Measurements from ENCODE around the gene PROP1. TPM values are rescaled to one million over a fixed set of nuclear protein-coding genes. Genes with fewer than 3 reads are reported as not detected.
"Not testable (repeated sequence)": the region's sequence is repeated elsewhere in the genome, so short reads cannot be mapped to it uniquely, and the experiment has no call there.

Gene PROP1
- total RNA-seq, 1 experiment from 2014 or later, result not detected

DNA sequence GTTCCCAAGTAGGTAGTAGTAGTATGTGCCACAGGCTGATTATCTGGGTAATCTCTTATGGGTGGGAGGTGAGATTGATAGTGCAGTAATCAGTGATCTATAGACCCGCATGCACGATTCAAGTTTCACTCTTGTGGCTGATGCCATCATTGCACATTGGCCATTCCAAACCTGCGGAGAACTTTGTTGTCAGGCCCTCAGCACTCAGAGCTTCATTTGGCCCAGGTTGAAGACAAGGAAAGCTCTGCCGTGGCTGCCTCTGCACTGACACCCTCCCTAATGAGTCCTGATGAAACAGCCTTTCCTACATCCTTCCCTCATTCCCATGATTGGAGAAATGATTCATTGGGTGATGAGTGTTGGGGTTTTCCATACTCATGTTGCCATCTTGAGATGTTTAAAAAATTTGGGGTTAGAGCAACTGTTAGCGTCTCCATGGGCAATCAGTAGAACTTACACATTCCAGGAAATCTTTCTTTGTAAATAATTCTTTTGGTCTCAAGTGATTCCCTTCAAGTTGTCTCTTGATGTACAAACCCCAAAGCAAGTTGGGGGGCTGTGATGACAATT, 22.9 kb downstream of the PROP1 start:
- Mint-ChIP-seq H3K9me3 (ENCODE audit: low read depth, unreplicated experiment) (no peaks in the 10 kb centered on the region), H3K4me3 (ENCODE audit: low read depth, unreplicated experiment) (no peak overlapping the region), H3K36me3 (ENCODE audit: insufficient read depth, unreplicated experiment) (no peaks in the 10 kb centered on the region), H3K4me1 (ENCODE audit: low read depth, unreplicated experiment) (no peaks in the 10 kb centered on the region), H3K27ac (ENCODE audit: unreplicated experiment) (no peak overlapping the region), H3K27me3 (ENCODE audit: unreplicated experiment) (no peaks in the 10 kb centered on the region)
- DNase-seq, result no peak
- TF ChIP-seq, protein P1, sequence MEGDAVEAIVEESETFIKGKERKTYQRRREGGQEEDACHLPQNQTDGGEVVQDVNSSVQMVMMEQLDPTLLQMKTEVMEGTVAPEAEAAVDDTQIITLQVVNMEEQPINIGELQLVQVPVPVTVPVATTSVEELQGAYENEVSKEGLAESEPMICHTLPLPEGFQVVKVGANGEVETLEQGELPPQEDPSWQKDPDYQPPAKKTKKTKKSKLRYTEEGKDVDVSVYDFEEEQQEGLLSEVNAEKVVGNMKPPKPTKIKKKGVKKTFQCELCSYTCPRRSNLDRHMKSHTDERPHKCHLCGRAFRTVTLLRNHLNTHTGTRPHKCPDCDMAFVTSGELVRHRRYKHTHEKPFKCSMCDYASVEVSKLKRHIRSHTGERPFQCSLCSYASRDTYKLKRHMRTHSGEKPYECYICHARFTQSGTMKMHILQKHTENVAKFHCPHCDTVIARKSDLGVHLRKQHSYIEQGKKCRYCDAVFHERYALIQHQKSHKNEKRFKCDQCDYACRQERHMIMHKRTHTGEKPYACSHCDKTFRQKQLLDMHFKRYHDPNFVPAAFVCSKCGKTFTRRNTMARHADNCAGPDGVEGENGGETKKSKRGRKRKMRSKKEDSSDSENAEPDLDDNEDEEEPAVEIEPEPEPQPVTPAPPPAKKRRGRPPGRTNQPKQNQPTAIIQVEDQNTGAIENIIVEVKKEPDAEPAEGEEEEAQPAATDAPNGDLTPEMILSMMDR (IDR thresholded peaks at IDR 0.05; ENCODE audit: unreplicated experiment), result no peak
- BruUV-seq (replicated peaks), result no TSS peak
- CTCF ChIA-PET, result no interaction called here
- intact Hi-C loops (cut with micrococcal nuclease; ENCODE audit: unreplicated experiment), result no loop called here

- H3K4me3 Mint-ChIP-seq (ENCODE audit: low read depth, unreplicated experiment), result no peak overlapping the region
- CTCF ChIA-PET, result no interaction called here
- H3K9me3 Mint-ChIP-seq (ENCODE audit: low read depth, unreplicated experiment), result no peaks in the 10 kb centered on the region
- H3K4me1 Mint-ChIP-seq (ENCODE audit: low read depth, unreplicated experiment), result no peaks in the 10 kb centered on the region
- BruUV-seq (replicated peaks), result no TSS peak
- intact Hi-C loops (cut with micrococcal nuclease; ENCODE audit: unreplicated experiment), result no loop called here
- H3K36me3 Mint-ChIP-seq (ENCODE audit: insufficient read depth, unreplicated experiment), result no peaks in the 10 kb centered on the region
- no peaks in the 10 kb centered on the region for H3K27me3 Mint-ChIP-seq (ENCODE audit: unreplicated experiment)
- no peak for DNase-seq
- TF ChIP-seq, protein P1 (IDR thresholded peaks at IDR 0.05; ENCODE audit: unreplicated experiment), result no peak
- no peak overlapping the region for H3K27ac Mint-ChIP-seq (ENCODE audit: unreplicated experiment)
Observed at GRCh38 chr5:177972613-177973012, 23.4 kb downstream of the PROP1 start.

DNA sequence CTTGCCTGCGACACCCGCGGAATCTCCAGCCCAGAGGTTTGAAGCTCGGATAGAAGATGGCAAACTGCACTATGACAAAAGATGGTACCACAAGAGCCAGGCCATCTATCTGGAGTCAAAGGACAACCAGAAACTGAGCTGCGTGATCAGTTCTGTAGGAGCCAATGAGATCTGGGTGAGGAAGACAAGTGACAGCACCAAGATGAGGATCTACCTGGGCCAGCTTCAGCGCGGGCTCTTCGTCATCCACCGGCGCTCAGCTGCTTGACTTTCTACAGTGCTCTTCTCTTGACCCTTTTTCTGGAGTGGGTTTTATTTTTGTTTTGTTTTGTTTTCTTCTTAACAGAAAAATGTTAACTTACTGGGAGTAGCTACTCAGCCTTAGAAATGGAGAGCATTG, 24.0 kb downstream of the PROP1 start:
- H3K27me3 Mint-ChIP-seq (ENCODE audit: unreplicated experiment); H3K4me3 Mint-ChIP-seq (ENCODE audit: low read depth, unreplicated experiment); H3K4me1 Mint-ChIP-seq (ENCODE audit: low read depth, unreplicated experiment); CTCF ChIA-PET; intact Hi-C loops (cut with micrococcal nuclease; ENCODE audit: unreplicated experiment); H3K36me3 Mint-ChIP-seq (ENCODE audit: insufficient read depth, unreplicated experiment); DNase-seq; H3K27ac Mint-ChIP-seq (ENCODE audit: unreplicated experiment); BruUV-seq (replicated peaks); H3K9me3 Mint-ChIP-seq (ENCODE audit: low read depth, unreplicated experiment): not testable (repeated sequence)

DNA sequence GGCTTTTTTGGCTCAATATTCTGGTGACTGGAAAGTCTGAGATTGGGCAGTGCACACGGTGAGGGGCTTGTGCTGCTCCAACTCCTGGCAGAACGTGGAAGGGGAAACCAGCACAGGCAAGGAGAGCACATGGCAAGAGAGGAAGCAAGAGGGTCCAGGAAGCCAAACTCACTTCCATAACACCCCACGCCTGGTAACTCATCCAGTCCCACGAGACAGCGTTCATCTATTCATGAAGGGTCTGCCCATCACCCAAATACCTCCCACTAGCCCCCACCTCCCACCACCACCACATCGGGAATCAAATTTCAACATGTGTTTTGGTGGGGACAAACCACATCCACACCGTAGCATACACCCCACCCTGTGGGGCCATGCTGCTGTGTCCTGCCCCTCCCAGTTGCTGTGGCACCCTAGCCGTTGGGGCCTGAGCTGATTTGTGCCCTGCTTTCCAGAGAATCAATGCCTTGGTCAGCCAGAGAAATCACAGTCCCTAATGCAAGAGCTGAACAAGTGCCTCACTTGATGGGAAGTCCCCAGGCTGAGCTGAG, 27.3 kb downstream of the PROP1 start:
- Mint-ChIP-seq H3K36me3 (ENCODE audit: insufficient read depth, unreplicated experiment) (no peaks in the 10 kb centered on the region), H3K4me1 (ENCODE audit: low read depth, unreplicated experiment) (no peaks in the 10 kb centered on the region), H3K9me3 (ENCODE audit: low read depth, unreplicated experiment) (no peaks in the 10 kb centered on the region), H3K27me3 (ENCODE audit: unreplicated experiment) (no peaks in the 10 kb centered on the region), H3K27ac (ENCODE audit: unreplicated experiment) (no peak overlapping the region), H3K4me3 (ENCODE audit: low read depth, unreplicated experiment) (no peak overlapping the region)
- intact Hi-C loops (cut with micrococcal nuclease; ENCODE audit: unreplicated experiment), result no loop called here
- TF ChIP-seq, protein P1 (IDR thresholded peaks at IDR 0.05; ENCODE audit: unreplicated experiment), result no peak
- no TSS peak for BruUV-seq (replicated peaks)
- DNase-seq, result no peak
- CTCF ChIA-PET, result no interaction called here

DNA sequence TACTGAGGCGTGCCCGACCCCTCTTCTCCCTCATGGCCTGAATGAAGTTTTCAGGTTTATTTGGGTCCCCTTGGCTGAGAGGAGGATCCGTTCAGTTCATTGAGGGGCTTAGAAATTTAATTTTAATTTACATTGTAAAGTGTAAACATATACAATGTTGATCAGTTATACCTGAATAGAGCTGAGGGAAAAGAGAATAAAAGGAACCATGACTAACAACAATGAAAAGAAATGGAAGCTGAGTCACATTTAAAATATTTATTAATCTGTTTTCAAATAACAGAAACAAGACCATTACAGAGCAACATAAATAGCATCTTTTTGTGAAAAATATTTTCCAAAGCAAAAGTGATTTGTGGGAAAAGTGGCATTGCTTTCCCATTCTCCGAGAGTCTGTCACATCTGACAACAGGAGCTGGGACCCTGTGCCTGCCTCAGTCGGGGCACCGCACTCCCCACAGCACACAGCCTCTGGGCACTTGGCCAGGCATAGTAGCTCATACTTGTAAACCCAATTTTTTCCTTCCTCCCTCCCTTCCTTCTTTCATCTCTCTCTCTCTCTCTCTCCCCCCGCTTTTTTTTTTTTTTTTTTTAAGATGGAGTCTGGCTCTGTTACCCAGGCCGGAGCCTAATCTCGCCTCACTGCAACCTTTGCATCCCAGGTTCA, 28.7 kb downstream of the PROP1 start:
- BruUV-seq (replicated peaks), result no TSS peak
- TF ChIP-seq, protein P1 (IDR thresholded peaks at IDR 0.05; ENCODE audit: unreplicated experiment), result no peak
- no peak for DNase-seq
- Mint-ChIP-seq H3K27ac (ENCODE audit: unreplicated experiment) (no peak overlapping the region), H3K27me3 (ENCODE audit: unreplicated experiment) (no peaks in the 10 kb centered on the region), H3K4me3 (ENCODE audit: low read depth, unreplicated experiment) (no peak overlapping the region), H3K4me1 (ENCODE audit: low read depth, unreplicated experiment) (no peaks in the 10 kb centered on the region), H3K9me3 (ENCODE audit: low read depth, unreplicated experiment) (no peaks in the 10 kb centered on the region), H3K36me3 (ENCODE audit: insufficient read depth, unreplicated experiment) (no peaks in the 10 kb centered on the region)
- intact Hi-C loops (cut with micrococcal nuclease; ENCODE audit: unreplicated experiment), result no loop called here
- CTCF ChIA-PET, result interaction anchor here (0.6 kb wide), 2 partner anchors 10 to 193 kb away, joined by 3 to 16 read pairs; no protein-coding TSS in a partner anchor
